Retinal pigment epithelial cell (primary cell): ENCODE measurements around the gene SGSH.
A peak's percentile ranks its signal among the peaks of the same experiment; 100 is the strongest.

Experiments used
- DNase-seq: peaks from one replicate; pipeline ENCODE4 v3.0.0-alpha.2; 2010; ENCODE audit warnings: low read depth
- H3K4me3 ChIP-seq: 2 replicates; pipeline ENCODE4 v1.5.1; 2011; ENCODE audit warnings: mild to moderate bottlenecking, low read length, control low read depth, moderate library complexity
- TF ChIP-seq, protein P1 (sequence below): conservative IDR thresholded peaks from 2 replicates; pipeline ENCODE4 v1.5.1; 2011; ENCODE audit warnings: low read depth, low read length, control low read depth, inconsistent platforms

Gene SGSH

DNA sequence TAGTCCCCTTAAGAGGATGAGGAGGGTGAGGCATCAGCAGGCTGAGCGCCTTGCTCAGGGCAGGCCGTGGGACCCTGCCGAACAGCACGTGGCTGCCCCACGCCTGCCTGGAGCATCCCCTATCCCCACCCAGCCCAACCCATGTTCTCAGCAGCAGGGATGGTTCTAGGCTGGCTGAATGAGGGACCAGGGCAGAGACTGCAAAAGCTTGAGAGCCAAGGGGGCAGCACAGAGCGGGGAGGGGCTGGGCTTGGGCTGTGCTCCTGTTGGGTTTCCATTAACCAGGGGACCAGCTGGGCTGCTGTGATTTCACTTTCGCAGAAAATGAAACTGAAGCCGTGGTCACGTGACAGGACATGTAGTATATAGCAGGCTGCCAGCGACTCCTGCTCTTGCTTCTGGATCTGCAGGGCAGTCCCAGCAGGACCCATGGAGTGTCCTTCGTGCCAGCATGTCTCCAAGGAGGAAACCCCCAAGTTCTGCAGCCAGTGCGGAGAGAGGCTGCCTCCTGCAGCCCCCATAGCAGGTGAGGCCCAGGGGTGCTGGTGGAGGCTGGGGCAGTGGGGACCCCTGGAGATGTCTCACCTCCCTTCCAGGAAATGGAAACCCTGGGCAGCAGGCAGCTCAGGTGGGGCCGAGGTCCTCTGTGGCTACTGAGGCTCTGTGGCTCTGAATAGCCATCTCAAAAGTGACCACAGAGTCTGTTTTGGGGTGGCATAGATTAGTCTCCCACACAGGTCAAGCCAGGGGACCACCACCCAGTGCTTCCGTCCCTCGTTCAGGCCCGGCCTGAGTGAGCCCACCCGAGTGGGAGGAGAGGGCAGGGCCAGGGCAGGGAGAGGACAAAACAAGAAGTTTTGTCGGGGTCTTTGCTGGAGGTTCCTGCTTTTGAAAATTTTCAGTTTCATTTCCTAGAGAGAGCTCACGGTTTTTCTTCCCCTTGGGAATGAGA lies 43.4 kb upstream of the SGSH start:
- no peak overlapping the region for H3K4me3 ChIP-seq
- no peak for DNase-seq
- TF ChIP-seq, protein P1, sequence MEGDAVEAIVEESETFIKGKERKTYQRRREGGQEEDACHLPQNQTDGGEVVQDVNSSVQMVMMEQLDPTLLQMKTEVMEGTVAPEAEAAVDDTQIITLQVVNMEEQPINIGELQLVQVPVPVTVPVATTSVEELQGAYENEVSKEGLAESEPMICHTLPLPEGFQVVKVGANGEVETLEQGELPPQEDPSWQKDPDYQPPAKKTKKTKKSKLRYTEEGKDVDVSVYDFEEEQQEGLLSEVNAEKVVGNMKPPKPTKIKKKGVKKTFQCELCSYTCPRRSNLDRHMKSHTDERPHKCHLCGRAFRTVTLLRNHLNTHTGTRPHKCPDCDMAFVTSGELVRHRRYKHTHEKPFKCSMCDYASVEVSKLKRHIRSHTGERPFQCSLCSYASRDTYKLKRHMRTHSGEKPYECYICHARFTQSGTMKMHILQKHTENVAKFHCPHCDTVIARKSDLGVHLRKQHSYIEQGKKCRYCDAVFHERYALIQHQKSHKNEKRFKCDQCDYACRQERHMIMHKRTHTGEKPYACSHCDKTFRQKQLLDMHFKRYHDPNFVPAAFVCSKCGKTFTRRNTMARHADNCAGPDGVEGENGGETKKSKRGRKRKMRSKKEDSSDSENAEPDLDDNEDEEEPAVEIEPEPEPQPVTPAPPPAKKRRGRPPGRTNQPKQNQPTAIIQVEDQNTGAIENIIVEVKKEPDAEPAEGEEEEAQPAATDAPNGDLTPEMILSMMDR, result no peak

DNA sequence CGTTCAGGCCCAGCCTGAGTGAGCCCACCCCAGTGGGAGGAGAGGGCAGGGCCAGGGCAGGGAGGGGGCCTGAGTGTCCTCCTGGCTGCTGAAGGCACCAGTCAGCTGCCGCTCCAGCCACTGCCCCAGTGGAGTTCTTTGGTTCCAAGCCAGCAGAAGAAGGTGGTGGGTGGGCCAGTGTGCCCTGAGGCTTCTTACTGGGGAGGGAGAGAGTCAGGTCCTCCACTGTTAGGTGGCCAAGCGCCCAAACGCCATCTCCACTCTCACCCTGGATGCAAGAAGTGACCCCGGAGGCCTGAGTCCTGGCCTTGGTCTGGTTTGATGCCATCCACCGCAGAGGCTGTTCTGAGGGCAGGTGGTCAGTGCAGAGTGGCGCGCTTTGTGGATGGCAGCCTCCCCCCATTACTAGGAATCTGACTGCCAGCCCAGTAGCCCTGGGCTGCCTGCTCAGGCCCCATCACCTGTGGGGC lies 42.7 kb upstream of the SGSH start:
- DNase-seq, result no peak
- TF ChIP-seq, protein P1, result no peak
- no peak overlapping the region for H3K4me3 ChIP-seq

DNA sequence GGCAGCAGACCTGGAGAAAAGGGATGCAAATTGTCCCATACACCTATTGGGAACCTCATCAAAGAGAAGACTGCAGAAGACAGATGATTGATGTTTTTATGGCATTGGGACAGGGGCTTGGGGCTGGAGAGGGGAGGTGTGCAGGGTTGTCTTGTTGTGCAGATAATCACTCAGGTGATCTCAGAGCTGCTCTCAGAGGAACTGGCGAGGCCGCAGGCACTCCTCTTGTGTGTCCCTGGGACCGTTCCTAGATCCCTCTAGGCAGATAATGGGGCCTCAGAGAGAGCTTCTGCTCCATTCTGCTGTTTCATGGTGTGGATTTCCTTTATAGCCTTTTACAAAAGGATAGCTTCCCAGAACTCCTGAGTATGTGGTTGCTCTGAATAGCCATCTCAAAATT lies 42.2 kb upstream of the SGSH start:
- DNase-seq, result no peak
- TF ChIP-seq, protein P1, result no peak
- H3K4me3 ChIP-seq, result no peak overlapping the region

DNA sequence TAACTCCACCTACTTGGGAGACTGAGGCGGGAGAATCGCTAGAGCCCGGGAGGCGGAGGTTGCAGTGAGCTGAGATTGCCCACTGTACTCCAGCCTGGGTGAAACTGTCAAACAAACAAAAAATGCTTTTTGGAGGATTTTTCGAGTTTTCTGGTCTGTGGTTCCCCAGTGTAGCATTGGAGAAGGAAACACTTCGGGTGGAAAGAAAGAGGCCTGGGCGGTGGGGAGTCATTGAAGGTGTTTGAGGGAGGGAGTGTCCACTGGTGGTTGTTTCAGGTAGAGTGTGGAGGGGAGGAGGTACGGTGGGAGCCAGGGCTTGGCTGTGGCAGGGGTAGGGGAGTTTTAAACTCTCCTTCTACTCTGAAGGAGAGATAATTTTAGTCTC lies 41.8 kb upstream of the SGSH start:
- peak overlapping the region; percentile 59 for H3K4me3 ChIP-seq
- no peak for DNase-seq
- TF ChIP-seq, protein P1, result no peak

DNA sequence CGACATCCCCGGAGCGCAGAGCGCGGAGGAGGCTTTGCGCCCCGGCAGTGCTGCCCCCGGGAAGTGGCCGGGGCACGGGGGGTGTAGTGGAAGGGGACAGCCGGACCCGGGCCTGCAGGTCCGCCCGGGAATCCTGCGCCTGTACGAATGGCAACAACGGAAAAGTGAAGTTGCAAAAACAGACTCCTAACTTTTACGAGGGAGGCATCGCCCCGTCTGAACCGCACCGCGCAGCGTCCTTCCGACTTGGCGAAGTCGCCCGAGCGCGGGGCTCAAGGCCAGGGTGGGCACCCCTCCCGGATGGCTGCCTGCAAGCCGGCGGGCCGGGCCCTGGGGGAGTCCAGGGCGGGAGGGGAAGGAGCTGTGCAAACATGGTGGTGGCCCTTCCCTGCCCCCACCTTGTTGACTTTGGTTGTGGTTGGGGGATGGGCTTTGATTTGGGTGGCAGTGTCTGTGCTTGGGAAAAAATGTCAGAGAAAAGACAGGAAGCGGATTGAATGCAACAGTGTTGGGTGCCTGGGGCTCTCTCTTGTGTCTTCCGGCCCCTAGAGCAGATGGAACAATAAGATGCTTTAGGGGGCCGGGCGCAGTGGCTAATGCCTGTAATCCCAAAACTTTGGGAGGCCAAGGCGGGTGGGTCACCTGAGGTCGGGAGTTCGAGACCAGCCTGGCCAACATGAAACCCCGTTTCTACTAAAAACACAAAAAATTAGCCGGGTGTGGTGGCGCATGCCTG lies 41.2 kb upstream of the SGSH start:
- DNase-seq, result no peak
- H3K4me3 ChIP-seq, result peak overlapping the region; percentile 59
- TF ChIP-seq, protein P1, result no peak

DNA sequence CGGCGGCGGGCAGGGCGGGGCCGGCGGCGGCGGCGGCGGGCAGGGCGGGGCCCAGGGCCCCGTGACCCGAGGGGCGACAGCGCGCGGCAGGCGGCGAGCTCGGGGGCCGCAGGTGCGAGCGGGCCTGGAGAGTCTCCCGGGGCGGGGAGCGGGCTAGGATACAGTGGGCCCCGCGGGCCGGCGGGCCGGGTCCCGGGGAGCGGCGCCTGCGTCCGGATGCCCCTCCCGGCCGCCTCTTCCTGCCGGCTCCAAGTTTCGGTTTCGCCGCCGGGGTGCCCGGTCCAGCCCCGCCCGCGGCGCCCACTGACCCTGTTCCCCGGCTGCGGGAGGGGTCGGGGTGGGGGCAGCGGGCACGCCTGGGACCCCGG lies 40.6 kb upstream of the SGSH start, which contains the start of gene RNF213:
TSS of gene RNF213 (plus strand) at position 62 of the 368 bp plus-strand sequence. CDS start 2,830 bp downstream, outside the sequence.
- TF ChIP-seq, protein P1, result no peak
- DNase-seq, result no peak
- H3K4me3 ChIP-seq, result peak within 1 kb of the TSS; percentile 59
